ENCODE measurements around the gene MCC.

DNA sequence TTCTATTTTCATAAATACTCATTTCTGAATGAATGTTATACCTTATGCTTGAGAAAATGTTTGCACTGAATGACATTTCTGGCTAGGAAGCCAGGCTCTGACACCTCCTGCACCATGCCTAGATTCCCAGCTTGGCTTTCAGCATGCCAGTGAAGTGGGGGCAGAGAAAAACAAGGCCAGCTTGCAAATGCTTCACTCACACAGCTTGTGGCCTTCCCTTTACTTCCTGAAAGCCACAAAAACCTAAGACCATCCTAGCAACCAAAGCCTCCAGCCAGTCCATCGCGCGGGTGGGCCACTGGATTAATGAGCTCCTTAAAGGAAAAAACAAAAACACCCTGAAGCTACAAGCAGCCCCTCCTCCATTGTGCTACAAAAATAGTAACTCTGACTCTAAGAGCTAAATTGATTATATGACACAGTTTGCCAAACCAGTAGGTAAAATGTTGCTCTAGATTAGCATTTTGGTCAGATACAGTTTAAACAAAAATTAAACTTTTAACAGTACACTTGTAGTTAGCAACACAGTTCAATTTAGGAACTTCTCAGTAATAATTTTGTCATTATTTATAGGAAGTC, 213.3 kb downstream of the MCC start:
- TF ChIP-seq, protein P1, sequence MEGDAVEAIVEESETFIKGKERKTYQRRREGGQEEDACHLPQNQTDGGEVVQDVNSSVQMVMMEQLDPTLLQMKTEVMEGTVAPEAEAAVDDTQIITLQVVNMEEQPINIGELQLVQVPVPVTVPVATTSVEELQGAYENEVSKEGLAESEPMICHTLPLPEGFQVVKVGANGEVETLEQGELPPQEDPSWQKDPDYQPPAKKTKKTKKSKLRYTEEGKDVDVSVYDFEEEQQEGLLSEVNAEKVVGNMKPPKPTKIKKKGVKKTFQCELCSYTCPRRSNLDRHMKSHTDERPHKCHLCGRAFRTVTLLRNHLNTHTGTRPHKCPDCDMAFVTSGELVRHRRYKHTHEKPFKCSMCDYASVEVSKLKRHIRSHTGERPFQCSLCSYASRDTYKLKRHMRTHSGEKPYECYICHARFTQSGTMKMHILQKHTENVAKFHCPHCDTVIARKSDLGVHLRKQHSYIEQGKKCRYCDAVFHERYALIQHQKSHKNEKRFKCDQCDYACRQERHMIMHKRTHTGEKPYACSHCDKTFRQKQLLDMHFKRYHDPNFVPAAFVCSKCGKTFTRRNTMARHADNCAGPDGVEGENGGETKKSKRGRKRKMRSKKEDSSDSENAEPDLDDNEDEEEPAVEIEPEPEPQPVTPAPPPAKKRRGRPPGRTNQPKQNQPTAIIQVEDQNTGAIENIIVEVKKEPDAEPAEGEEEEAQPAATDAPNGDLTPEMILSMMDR (IDR thresholded peaks at IDR 0.05), result no peak
- no peak for TF ChIP-seq EZH2 (IDR thresholded peaks at IDR 0.05)
